H9 (cell line): ENCODE measurements around the gene IFT52. TPM values are rescaled to one million over a fixed set of nuclear protein-coding genes. Genes with fewer than 3 reads are reported as not detected.

Source experiments
- DNase-seq: peaks from one replicate; pipeline ENCODE4 v3.0.0-alpha.2; 2017
- H2AFZ ChIP-seq: one replicate; pipeline ENCODE4 v1.6.1; 2013; ENCODE audit warnings: mild to moderate bottlenecking, low read length, control low read depth, moderate library complexity
- H2AK5ac ChIP-seq: 2 replicates; pipeline ENCODE4 v1.6.1; 2013; ENCODE audit warnings: low read length, control low read depth, mixed read lengths; ENCODE audit not compliant: insufficient read length
- H2BK120ac ChIP-seq: one replicate; pipeline ENCODE4 v1.6.1; 2013; ENCODE audit warnings: low read depth, mild to moderate bottlenecking, low read length, control low read depth, inconsistent platforms; ENCODE audit not compliant: poor library complexity, severe bottlenecking
- H2BK12ac ChIP-seq: 2 replicates; pipeline ENCODE4 v1.6.1; 2013; ENCODE audit warnings: low read length, control low read depth, mixed read lengths, low read depth; ENCODE audit not compliant: insufficient read length
- H2BK15ac ChIP-seq: 2 replicates; pipeline ENCODE4 v1.6.1; 2013; ENCODE audit warnings: low read depth, low read length, control low read depth
- H2BK20ac ChIP-seq: one replicate; pipeline ENCODE4 v1.6.1; 2013; ENCODE audit warnings: low read depth, mild to moderate bottlenecking, low read length, control low read depth, inconsistent platforms; ENCODE audit not compliant: poor library complexity, severe bottlenecking
- H2BK5ac ChIP-seq: 2 replicates; pipeline ENCODE4 v1.6.1; 2013; ENCODE audit warnings: low read length, control low read depth, mixed read lengths; ENCODE audit not compliant: insufficient read length
- H3K14ac ChIP-seq: 2 replicates; pipeline ENCODE4 v1.6.1; 2013; ENCODE audit warnings: low read length, control low read depth; ENCODE audit not compliant: insufficient read depth
- H3K18ac ChIP-seq: 2 replicates; pipeline ENCODE4 v1.6.1; 2013; ENCODE audit warnings: low read depth, mild to moderate bottlenecking, mixed read lengths, low read length, control low read depth; ENCODE audit not compliant: insufficient read length
- H3K23ac ChIP-seq: 2 replicates; pipeline ENCODE4 v1.6.1; 2013; ENCODE audit warnings: low read length, control low read depth, mixed read lengths, low read depth; ENCODE audit not compliant: insufficient read length
- H3K23me2 ChIP-seq: 2 replicates; pipeline ENCODE4 v1.6.1; 2013; ENCODE audit warnings: low read depth, mild to moderate bottlenecking, mixed read lengths, low read length, control low read depth; ENCODE audit not compliant: insufficient read length, poor library complexity, severe bottlenecking
- H3K27ac ChIP-seq: 2 replicates; pipeline ENCODE4 v1.5.1; 2013; ENCODE audit warnings: low read length, control low read depth, mixed read lengths, low read depth; ENCODE audit not compliant: insufficient read length
- H3K27me3 ChIP-seq: 2 replicates; pipeline ENCODE4 v1.6.1; 2013; ENCODE audit warnings: low read length, control low read depth, inconsistent platforms; ENCODE audit not compliant: insufficient read depth
- H3K4ac ChIP-seq: 2 replicates; pipeline ENCODE4 v1.6.1; 2013; ENCODE audit warnings: low read depth, mild to moderate bottlenecking, control low read depth, inconsistent platforms, low read length, moderate library complexity
- H3K4me1 ChIP-seq: 2 replicates; pipeline ENCODE4 v1.6.1; 2013; ENCODE audit warnings: low read length, control low read depth, inconsistent platforms; ENCODE audit not compliant: insufficient read depth
- H3K4me2 ChIP-seq: 2 replicates; pipeline ENCODE4 v1.6.1; 2013; ENCODE audit warnings: low read length, control low read depth, mixed read lengths; ENCODE audit not compliant: insufficient read length, insufficient read depth
- H3K56ac ChIP-seq: 2 replicates; pipeline ENCODE4 v1.6.1; 2013; ENCODE audit warnings: low read depth, mild to moderate bottlenecking, mixed read lengths, low read length, control low read depth; ENCODE audit not compliant: insufficient read length
- H3K79me1 ChIP-seq: 2 replicates; pipeline ENCODE4 v1.6.1; 2013; ENCODE audit warnings: low read depth, mild to moderate bottlenecking, moderate library complexity, low read length, control low read depth, inconsistent platforms; ENCODE audit not compliant: insufficient read depth, poor library complexity, severe bottlenecking
- H3K79me2 ChIP-seq: 2 replicates; pipeline ENCODE4 v1.6.1; 2013; ENCODE audit warnings: low read length, control low read depth, inconsistent platforms; ENCODE audit not compliant: insufficient read depth
- H3K9ac ChIP-seq: 2 replicates; pipeline ENCODE4 v1.6.1; 2013; ENCODE audit warnings: low read length, control low read depth, mixed read lengths; ENCODE audit not compliant: insufficient read length; ENCODE audit errors: extremely low read depth
- H3K9me3 ChIP-seq: one replicate; pipeline ENCODE4 v1.6.1; 2013; ENCODE audit warnings: low read depth, low read length, inconsistent platforms; ENCODE audit not compliant: control insufficient read depth
- H3T11ph ChIP-seq: one replicate; pipeline ENCODE4 v1.6.1; 2013; ENCODE audit warnings: mild to moderate bottlenecking, low read length, control low read depth, inconsistent platforms
- H4K20me1 ChIP-seq: one replicate; pipeline ENCODE4 v1.6.1; 2013; ENCODE audit not compliant: control insufficient read depth, insufficient read length, insufficient read depth
- H4K5ac ChIP-seq: 2 replicates; pipeline ENCODE4 v1.6.1; 2013; ENCODE audit warnings: low read depth, mild to moderate bottlenecking, mixed read lengths, low read length, control low read depth; ENCODE audit not compliant: insufficient read length
- H4K8ac ChIP-seq: replicated peaks from 2 replicates; pipeline ENCODE4 v1.6.1; 2013; ENCODE audit warnings: low read length, control low read depth, mixed read lengths, low read depth; ENCODE audit not compliant: insufficient read length
- H4K91ac ChIP-seq: 2 replicates; pipeline ENCODE4 v1.6.1; 2013; ENCODE audit warnings: low read depth, mild to moderate bottlenecking, moderate library complexity, mixed read lengths, low read length, control low read depth; ENCODE audit not compliant: insufficient read length
- H3K27ac Mint-ChIP-seq, 3 experiments: 2 replicates in 2 of 3; 3 replicates in 1 of 3; pipeline ENCODE4 v1.8.0; 2020 to 2021; ENCODE audit warnings: mixed read lengths in 3 of 3, mild to moderate bottlenecking in 1 of 3, moderate library complexity in 1 of 3
- H3K27me3 Mint-ChIP-seq: 2 replicates; pipeline ENCODE4 v1.8.0; 2021; ENCODE audit warnings: low read depth, mild to moderate bottlenecking, moderate library complexity, mixed read lengths
- H3K36me3 Mint-ChIP-seq, 3 experiments: 2 replicates in 2 of 3; 3 replicates in 1 of 3; pipeline ENCODE4 v1.8.0; 2020 to 2021; ENCODE audit warnings: low read depth in 3 of 3, mixed read lengths in 3 of 3; ENCODE audit not compliant: insufficient read depth in 1 of 3
- H3K4me1 Mint-ChIP-seq, 2 experiments: 2 replicates each; pipeline ENCODE4 v1.8.0; 2020; ENCODE audit warnings: mixed read lengths in 2 of 2
- H3K4me3 Mint-ChIP-seq, 2 experiments: 2 replicates in 1 of 2; 3 replicates in 1 of 2; pipeline ENCODE4 v1.8.0; 2020 to 2021; ENCODE audit warnings: mild to moderate bottlenecking in 2 of 2, mixed read lengths in 2 of 2, moderate library complexity in 1 of 2
- H3K9me3 Mint-ChIP-seq, 2 experiments: 2 replicates in 1 of 2; 3 replicates in 1 of 2; pipeline ENCODE4 v1.8.0; 2020; ENCODE audit warnings: mild to moderate bottlenecking in 2 of 2, mixed read lengths in 2 of 2, moderate library complexity in 1 of 2
- WGBS: extraction: QIAGEN DNeasy Blood & Tissue Kit; methylation state at CpG from one replicate; pipeline ENCODE4 v1.1.7; 2013; ENCODE audit warnings: missing lambda C conversion rate, low lambda C conversion rate, mixed read lengths; ENCODE audit not compliant: insufficient read length; ENCODE audit errors: extremely low coverage; 5-methylcytosine and 5-hydroxymethylcytosine counted together
- total RNA-seq: library from RNA; stranded (reverse); gene quantifications from 2 replicates; pipeline ENCODE4 v1.2.1, GENCODE V29; 2021
- TF ChIP-seq, protein P1 (sequence below): fragments of 200-600 bp; sonication (generic); conservative IDR thresholded peaks from 3 replicates; pipeline ENCODE4 v1.8.0; 2021; ENCODE audit warnings: antibody characterized with exemption, mild to moderate bottlenecking

Gene IFT52
- total RNA-seq, 1 experiment from 2014 or later: 44.5 TPM

DNA sequence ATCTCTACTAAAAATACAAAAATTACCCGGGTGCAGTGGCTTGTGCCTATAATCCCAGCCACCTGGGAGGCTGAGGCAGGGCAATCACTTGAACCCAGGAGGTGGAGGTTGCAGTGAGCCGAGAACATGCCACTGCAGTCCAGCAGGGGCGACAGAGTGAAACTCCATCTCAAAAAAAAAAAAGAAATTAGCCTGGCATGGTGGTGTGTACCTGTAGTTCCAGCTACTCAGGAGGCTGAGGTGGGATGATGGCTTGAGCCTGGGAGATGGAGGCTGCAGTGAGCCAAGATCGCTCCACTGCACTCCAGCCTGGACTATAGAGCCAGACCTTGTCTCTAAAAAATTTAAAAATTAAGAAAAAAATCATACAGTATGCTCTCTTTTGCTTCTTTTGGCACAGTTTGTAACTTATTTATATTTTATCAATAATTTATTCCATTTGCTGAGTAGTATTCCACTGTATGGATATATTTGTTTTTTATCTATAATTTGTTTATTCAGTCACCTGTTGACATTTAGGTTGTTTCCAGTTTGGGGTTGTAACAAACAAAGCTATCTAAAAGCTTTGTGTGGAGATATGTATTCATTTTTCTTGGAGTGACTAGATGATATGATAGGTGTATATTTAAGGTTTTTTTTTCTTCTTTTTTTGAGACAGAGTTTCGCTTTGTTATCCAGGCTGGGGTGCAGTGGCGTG is 68.1 kb downstream of the IFT52 start:
- no peak overlapping the region for H3K27ac ChIP-seq
- H2BK12ac ChIP-seq: no peak overlapping the region

More for the DNA sequence above, 68.1 kb downstream of the IFT52 start:
- Histone ChIP-seq H2BK15ac (no peak overlapping the region), H3K23me2 (peaks cover 4% of the 10 kb centered on the region), H3K4ac (no peak overlapping the region), H3K56ac (no peak overlapping the region), H3K14ac (no peak overlapping the region), H2BK120ac (no peak overlapping the region), H2AFZ (no peak overlapping the region), H4K5ac (no peak overlapping the region), H3K9me3 (no peaks in the 10 kb centered on the region), H3T11ph (no peak overlapping the region), H2BK20ac (no peak overlapping the region), H4K8ac (no peak overlapping the region), H3K79me2 (no peaks in the 10 kb centered on the region), H3K23ac (no peak overlapping the region), H4K91ac (no peak overlapping the region), H3K4me1 (no peaks in the 10 kb centered on the region), H3K4me2 (no peak overlapping the region), H2AK5ac (no peak overlapping the region), H4K20me1 (no peaks in the 10 kb centered on the region), H2BK5ac (no peak overlapping the region), H3K18ac (no peak overlapping the region), H3K79me1 (no peaks in the 10 kb centered on the region), H3K9ac (no peak overlapping the region), H3K27me3 (no peaks in the 10 kb centered on the region)
- H3K4me3 Mint-ChIP-seq: peak overlapping the region; percentile 46 to 95; a peak in 1 of 5 replicates
- H3K4me1 Mint-ChIP-seq: peaks cover 0 to 5% of the 10 kb centered on the region in 2 experiments; a peak in 1 of 4 replicates
- DNase-seq: no peak
- H3K9me3 Mint-ChIP-seq: no peaks in the 10 kb centered on the region
- H3K36me3 Mint-ChIP-seq: no peaks in the 10 kb centered on the region
- no peak overlapping the region for H3K27ac Mint-ChIP-seq
- TF ChIP-seq, protein P1, sequence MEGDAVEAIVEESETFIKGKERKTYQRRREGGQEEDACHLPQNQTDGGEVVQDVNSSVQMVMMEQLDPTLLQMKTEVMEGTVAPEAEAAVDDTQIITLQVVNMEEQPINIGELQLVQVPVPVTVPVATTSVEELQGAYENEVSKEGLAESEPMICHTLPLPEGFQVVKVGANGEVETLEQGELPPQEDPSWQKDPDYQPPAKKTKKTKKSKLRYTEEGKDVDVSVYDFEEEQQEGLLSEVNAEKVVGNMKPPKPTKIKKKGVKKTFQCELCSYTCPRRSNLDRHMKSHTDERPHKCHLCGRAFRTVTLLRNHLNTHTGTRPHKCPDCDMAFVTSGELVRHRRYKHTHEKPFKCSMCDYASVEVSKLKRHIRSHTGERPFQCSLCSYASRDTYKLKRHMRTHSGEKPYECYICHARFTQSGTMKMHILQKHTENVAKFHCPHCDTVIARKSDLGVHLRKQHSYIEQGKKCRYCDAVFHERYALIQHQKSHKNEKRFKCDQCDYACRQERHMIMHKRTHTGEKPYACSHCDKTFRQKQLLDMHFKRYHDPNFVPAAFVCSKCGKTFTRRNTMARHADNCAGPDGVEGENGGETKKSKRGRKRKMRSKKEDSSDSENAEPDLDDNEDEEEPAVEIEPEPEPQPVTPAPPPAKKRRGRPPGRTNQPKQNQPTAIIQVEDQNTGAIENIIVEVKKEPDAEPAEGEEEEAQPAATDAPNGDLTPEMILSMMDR: peak; percentile 51
- WGBS: no CpG with 5 or more reads among the region's 6 CpGs
- H3K27me3 Mint-ChIP-seq: peaks cover 1% of the 10 kb centered on the region; the same call in 1 of the 2 replicates
